H1 (cell line): Measurements from ENCODE around the gene TCHH. TPM values are rescaled to one million over a fixed set of nuclear protein-coding genes. Genes with fewer than 3 reads are reported as not detected.

Experiments
- ATF3 ChIP-seq: IDR thresholded peaks from 2 replicates; pipeline ENCODE4 v1.6.1; 2011; ENCODE audit warnings: low read depth, mild to moderate bottlenecking, low read length; ENCODE audit not compliant: insufficient read depth
- CBX5 ChIP-seq: fragments of 300-800, 300-1000 bp; sonication (generic); IDR thresholded peaks from 2 replicates; pipeline ENCODE4 v1.7.1; 2016; ENCODE audit warnings: antibody characterized with exemption, low read length, low read depth
- EGR1 ChIP-seq: IDR thresholded peaks from 2 replicates; pipeline ENCODE4 v1.6.1; 2011; ENCODE audit warnings: low read depth, low read length, borderline replicate concordance
- KDM4A ChIP-seq: IDR thresholded peaks from one replicate; pipeline ENCODE4 v1.7.1; 2012; ENCODE audit warnings: low read depth, mild to moderate bottlenecking, moderate library complexity, low read length, inconsistent platforms; ENCODE audit not compliant: severe bottlenecking
- KDM5A ChIP-seq: fragments of 200-600 bp; IDR thresholded peaks from 2 replicates; pipeline ENCODE4 v1.7.1; 2012; ENCODE audit warnings: mild to moderate bottlenecking, low read length, inconsistent platforms, mixed read lengths
- SIRT6 ChIP-seq: IDR thresholded peaks from one replicate; pipeline ENCODE4 v1.7.1; 2012; ENCODE audit warnings: low read length, inconsistent platforms
- ZNF274 ChIP-seq: IDR thresholded peaks from 2 replicates; pipeline ENCODE4 v1.7.0; 2012; ENCODE audit warnings: low read length, borderline replicate concordance; ENCODE audit errors: extremely low read depth
- polyA plus RNA-seq, 7 experiments: library from polyadenylated mRNA; depleted of rRNA in 3 of 7; stranded (reverse) in 5 of 7; unstranded in 2 of 7; fragments of >200 nt in 5 of 7; fragments of 200-250 nt in 2 of 7; gene quantifications; 1 replicate in 5 of 7; 2 replicates in 1 of 7; 4 replicates in 1 of 7; pipeline versions ENCODE4 v1.2.1 to v1.2.3, GENCODE V29; 2011 to 2013; ENCODE audit warnings: missing spikeins in 2 of 7, mixed read lengths in 2 of 7
- total RNA-seq: library from RNA; stranded (reverse); fragmentation: NEBNext Ultra II Directional; extraction: Animal tissue kit (Norgen Biotek cat#: 25700); gene quantifications from 2 replicates; pipeline ENCODE4 v1.2.1, GENCODE V29; 2021
- TF ChIP-seq, protein P1 (sequence below): IDR thresholded peaks from 2 replicates; pipeline ENCODE4 v1.6.1; 2012; ENCODE audit warnings: low read length, inconsistent platforms

The TCHH gene
- total and polyA plus RNA-seq, 2 of the 8 experiments (the other 6 are each of a cell fraction or from before 2014, with no cell fraction given): 0.02 to 0.07 TPM

GRCh38 chr1:152067150-152067549 lies 48.1 kb downstream of the TCHH start (continued):
- TF ChIP-seq SIRT6 (no peak), EGR1 (no peak), KDM5A (no peak), ATF3 (no peak), ZNF274 (no peak), KDM4A (no peak), CBX5 (no peak)
- TF ChIP-seq, protein P1, sequence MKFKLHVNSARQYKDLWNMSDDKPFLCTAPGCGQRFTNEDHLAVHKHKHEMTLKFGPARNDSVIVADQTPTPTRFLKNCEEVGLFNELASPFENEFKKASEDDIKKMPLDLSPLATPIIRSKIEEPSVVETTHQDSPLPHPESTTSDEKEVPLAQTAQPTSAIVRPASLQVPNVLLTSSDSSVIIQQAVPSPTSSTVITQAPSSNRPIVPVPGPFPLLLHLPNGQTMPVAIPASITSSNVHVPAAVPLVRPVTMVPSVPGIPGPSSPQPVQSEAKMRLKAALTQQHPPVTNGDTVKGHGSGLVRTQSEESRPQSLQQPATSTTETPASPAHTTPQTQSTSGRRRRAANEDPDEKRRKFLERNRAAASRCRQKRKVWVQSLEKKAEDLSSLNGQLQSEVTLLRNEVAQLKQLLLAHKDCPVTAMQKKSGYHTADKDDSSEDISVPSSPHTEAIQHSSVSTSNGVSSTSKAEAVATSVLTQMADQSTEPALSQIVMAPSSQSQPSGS: no peak
